ENCODE measurements around the gene FOXK2. TPM values are rescaled to one million over a fixed set of nuclear protein-coding genes. Genes with fewer than 3 reads are reported as not detected.

The FOXK2 gene
- total RNA-seq, 4 donors from 2014 or later: 15.9 to 70.9 (median 42.7) TPM

DNA sequence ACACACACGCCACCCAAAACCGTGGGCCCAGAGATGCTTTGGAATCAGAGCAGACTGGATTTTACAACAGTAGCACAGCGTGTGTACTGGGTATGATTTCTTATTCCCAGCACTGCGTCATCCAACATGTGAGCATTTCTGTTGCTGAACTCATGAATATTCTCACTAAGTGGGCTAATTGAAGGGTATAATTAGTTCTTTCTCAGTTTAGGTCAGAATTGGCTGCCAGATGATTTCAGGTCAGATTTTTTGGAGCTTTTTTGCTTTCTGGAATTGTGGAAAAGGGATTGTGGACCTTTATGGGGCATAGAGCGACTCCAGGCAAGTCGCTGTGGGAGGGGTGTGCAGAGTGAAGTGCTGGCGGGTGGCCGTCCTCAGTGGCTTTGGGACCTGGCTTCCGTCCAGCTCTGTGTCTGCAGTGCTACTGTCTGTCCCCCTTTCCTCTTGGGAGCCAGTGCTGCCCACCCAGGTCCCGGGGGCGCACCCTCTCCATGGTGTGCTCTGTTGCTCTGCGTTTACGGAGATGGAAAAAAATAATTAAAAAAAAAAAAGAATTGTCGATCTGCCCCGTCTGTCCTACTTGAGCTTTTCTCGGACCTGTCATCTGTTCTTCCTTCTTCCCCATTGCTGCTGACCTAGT, 25.0 kb downstream of the FOXK2 start:
- TF ChIP-seq, protein P1, sequence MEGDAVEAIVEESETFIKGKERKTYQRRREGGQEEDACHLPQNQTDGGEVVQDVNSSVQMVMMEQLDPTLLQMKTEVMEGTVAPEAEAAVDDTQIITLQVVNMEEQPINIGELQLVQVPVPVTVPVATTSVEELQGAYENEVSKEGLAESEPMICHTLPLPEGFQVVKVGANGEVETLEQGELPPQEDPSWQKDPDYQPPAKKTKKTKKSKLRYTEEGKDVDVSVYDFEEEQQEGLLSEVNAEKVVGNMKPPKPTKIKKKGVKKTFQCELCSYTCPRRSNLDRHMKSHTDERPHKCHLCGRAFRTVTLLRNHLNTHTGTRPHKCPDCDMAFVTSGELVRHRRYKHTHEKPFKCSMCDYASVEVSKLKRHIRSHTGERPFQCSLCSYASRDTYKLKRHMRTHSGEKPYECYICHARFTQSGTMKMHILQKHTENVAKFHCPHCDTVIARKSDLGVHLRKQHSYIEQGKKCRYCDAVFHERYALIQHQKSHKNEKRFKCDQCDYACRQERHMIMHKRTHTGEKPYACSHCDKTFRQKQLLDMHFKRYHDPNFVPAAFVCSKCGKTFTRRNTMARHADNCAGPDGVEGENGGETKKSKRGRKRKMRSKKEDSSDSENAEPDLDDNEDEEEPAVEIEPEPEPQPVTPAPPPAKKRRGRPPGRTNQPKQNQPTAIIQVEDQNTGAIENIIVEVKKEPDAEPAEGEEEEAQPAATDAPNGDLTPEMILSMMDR (IDR thresholded peaks at IDR 0.05): no peak
- TF ChIP-seq POLR2A (IDR thresholded peaks at IDR 0.05): no peak
- peaks cover 3 to 7% of the 10 kb centered on the region in 2 donors for H3K4me1 ChIP-seq
- H3K4me3 ChIP-seq: peak overlapping the region; percentile 31 to 37
- DNase-seq: peak; percentile 52 to 62
- intact Hi-C loops (cut with DNase I; ENCODE audit: low total_unique reads): no loop called here
- H3K27me3 ChIP-seq: no peaks in the 10 kb centered on the region
- no peaks in the 10 kb centered on the region for H3K9me3 ChIP-seq
- H3K27ac ChIP-seq: peak overlapping the region; percentile 94 to 99
- H3K36me3 ChIP-seq: no peaks in the 10 kb centered on the region

DNA sequence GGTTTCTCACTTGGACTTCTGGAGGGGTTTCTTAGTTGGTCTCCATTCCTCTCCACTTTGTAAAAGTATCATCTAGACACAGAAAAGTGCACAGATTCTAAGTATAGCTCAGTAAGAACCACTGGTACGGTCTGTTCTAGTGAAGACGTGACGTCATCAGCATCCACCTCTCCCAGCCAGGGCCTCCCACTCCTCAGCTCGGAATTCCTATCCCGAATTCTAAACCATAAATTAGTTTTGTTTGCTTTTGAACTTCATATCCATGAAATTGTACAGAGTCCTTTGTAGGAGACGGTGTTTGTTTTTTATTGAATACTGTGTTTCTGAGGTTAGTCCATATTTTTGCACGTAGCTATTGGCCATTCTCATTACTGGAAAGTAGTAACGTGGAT, 25.5 kb downstream of the FOXK2 start:
- Histone ChIP-seq H3K4me3 (peak overlapping the region; percentile 31 to 37), H3K27me3 (no peaks in the 10 kb centered on the region), H3K9me3 (no peaks in the 10 kb centered on the region), H3K36me3 (no peaks in the 10 kb centered on the region), H3K27ac (peak overlapping the region; percentile 94 to 99), H3K4me1 (peaks cover 3 to 7% of the 10 kb centered on the region in 2 donors)
- DNase-seq: peak; percentile 70 to 88
- TF ChIP-seq POLR2A (IDR thresholded peaks at IDR 0.05): peak; percentile 50 to 84
- TF ChIP-seq, protein P1 (IDR thresholded peaks at IDR 0.05): peak in 1 of 4 experiments; percentile 5
- intact Hi-C loops (cut with DNase I; ENCODE audit: low total_unique reads): no loop called here

DNA sequence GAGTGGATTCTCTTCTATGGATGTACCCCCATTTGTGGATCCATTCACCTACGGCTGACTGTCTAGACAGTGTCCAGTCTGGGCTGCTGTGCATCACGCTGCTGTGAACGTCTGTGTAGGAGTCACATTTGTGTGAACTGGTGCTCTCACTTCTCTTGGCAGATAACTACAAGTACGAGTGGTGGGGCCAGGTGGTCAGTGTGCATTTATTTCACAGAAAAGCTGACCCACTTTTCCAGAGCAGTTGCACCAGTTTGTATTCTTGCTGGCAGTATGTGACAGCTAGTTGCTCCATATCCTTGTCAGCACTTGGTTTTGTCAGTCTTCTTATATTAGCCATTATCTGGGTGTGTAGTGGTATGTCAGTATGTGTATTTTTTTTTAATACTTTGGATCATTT, 28.4 kb downstream of the FOXK2 start:
- TF ChIP-seq, protein P1 (IDR thresholded peaks at IDR 0.05): no peak
- no peak for TF ChIP-seq POLR2A (IDR thresholded peaks at IDR 0.05)
- no peak for DNase-seq
- Histone ChIP-seq H3K4me1 (peaks cover 3 to 7% of the 10 kb centered on the region in 2 donors), H3K4me3 (no peak overlapping the region), H3K27ac (peak overlapping the region in 1 of 2 donors; percentile 99), H3K27me3 (no peaks in the 10 kb centered on the region), H3K36me3 (no peaks in the 10 kb centered on the region), H3K9me3 (no peaks in the 10 kb centered on the region)
- intact Hi-C loops (cut with DNase I; ENCODE audit: low total_unique reads): no loop called here

DNA sequence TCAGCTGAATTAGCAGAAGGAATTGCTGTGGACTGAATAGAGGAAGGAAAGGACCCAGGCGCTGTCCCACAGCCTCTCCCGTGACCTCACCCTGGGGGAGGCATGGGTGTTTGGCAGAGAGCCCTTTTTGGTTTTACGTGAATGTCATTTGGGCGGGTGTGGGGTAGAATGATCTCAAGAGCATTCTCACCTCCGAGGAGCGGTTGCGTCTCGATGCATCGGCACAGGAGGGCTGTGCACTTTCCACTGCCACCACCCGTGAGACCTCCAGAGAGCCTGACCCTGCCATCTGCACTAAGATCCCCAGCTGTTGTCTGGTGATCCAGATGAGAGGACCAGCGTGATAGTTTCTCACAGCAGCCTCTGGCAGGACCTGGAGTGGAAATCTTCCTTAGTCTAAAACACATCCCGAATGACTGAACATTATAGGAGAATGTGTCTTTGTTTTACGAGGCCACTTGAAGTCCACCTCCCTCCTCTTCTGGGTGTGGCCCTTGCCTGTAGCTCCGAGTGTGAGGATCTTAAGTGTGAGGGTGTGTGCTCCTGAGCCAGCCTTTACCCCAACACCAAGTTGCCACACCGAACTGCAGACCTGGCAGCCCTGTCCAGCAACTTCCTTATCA, 29.3 kb downstream of the FOXK2 start:
- no peaks in the 10 kb centered on the region for H3K9me3 ChIP-seq
- H3K4me1 ChIP-seq: peaks cover 0 to 7% of the 10 kb centered on the region in 2 donors
- no peaks in the 10 kb centered on the region for H3K27me3 ChIP-seq
- peak overlapping the region; percentile 53 to 99 for H3K27ac ChIP-seq
- no peak for TF ChIP-seq POLR2A (IDR thresholded peaks at IDR 0.05)
- TF ChIP-seq, protein P1 (IDR thresholded peaks at IDR 0.05): no peak
- H3K36me3 ChIP-seq: no peaks in the 10 kb centered on the region
- intact Hi-C loops (cut with DNase I; ENCODE audit: low total_unique reads): no loop called here
- DNase-seq: peak; percentile 47 to 69
- no peak overlapping the region for H3K4me3 ChIP-seq

DNA sequence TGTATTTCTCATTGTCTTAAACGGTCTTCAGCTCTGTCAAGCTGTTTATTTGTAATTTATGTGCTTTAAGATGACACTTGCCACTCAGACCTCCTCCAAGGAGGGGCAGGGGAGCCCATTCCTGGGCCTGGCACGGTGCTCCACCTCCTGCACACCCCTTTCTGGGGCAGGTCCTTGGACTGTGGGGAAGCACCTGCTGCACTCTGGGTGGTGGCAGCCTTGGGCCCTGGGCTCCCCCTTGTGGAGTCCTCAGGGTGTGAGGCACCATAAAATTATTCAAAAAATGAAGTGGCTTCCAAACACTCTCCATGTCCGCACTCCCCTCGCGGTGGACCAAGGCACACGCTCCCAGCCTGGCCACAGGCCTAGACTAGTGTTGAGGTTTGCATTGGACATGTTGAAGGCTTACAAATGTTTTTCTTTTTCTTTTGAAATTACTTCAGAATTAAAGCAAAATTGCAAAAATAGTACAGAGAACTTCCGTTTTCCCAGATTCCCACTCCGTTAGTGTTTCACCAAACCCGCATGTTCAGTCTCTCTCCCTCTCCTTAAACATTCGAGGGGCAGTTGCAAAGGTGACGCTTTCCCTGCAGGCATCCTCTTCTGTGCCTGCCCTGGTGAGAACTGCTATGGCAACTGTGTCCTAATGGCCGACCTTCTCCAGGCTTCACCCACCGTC, 32.4 kb downstream of the FOXK2 start:
- intact Hi-C loops (cut with DNase I; ENCODE audit: low total_unique reads): loop anchor here (10.0 kb wide), 1 partner anchor 57 kb away; no protein-coding TSS in a partner anchor
- no peaks in the 10 kb centered on the region for H3K9me3 ChIP-seq
- H3K27ac ChIP-seq: peak overlapping the region; percentile 66 to 86
- no peaks in the 10 kb centered on the region for H3K27me3 ChIP-seq
- H3K4me3 ChIP-seq: no peak overlapping the region
- H3K4me1 ChIP-seq: peaks cover 0 to 7% of the 10 kb centered on the region in 2 donors
- no peaks in the 10 kb centered on the region for H3K36me3 ChIP-seq
- TF ChIP-seq POLR2A (IDR thresholded peaks at IDR 0.05): no peak
- TF ChIP-seq, protein P1 (IDR thresholded peaks at IDR 0.05): peak; percentile 78 to 83 (median 80)
- peak; percentile 77 to 78 for DNase-seq

All from uterus (tissue), 4 donors.